ENCODE results near the gene EHBP1L1. TPM values are rescaled to one million over a fixed set of nuclear protein-coding genes. Genes with fewer than 3 reads are reported as not detected.

Gene EHBP1L1
- total RNA-seq, 1 experiment from 2014 or later, result 126 TPM

DNA sequence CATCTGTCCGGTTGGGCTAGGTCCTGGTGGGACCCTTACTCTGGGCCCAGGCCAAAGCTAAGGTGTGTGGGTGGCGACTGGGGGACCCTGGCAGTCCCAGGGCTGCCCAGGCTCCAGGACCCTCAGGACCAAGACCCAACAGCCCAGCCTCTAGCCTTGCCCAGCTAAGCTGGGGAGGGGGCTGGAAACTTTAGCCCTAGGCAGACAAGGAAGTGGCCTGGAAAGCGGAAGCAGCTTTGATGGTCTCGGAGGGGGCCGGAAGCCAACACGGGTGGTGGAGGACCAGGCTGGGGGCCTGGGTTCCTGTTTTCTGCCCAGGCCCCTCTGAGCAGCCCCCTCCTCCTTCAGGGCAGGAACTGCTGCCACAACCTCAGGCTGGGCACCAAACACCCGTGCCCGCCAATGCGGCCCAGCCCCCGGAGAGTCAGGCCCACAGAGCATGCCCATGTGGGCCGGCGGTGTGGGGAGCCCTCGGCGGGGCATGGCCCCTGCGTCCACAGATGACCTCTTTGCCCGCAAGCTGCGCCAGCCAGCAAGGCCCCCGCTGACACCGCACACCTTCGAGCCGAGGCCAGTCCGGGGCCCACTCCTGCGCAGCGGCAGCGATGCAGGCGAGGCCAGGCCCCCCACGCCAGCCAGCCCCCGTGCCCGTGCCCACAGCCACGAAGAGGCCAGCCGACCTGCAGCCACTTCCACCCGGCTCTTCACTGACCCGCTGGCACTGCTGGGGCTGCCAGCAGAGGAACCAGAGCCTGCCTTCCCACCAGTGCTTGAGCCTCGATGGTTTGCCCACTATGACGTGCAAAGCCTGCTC is 64.8 kb downstream of the EHBP1L1 start:
- Histone ChIP-seq H3K9ac (ENCODE audit: low read length) (no peak overlapping the region), H3K27ac (ENCODE audit: low read length) (no peak overlapping the region), H3K4me3 (ENCODE audit: low read length) (no peak overlapping the region), H3K9me2 (replicated peaks; ENCODE audit: low read length) (no peaks in the 10 kb centered on the region), H3K27me3 (ENCODE audit: low read length) (no peaks in the 10 kb centered on the region), H3K4me1 (ENCODE audit: insufficient read depth, low read length) (peaks cover 7% of the 10 kb centered on the region), H3K4me2 (ENCODE audit: low read length) (no peak overlapping the region), H3K79me2 (ENCODE audit: low read length) (no peaks in the 10 kb centered on the region), H3K9me3 (ENCODE audit: low read length) (no peaks in the 10 kb centered on the region), H4K20me1 (ENCODE audit: low read length) (no peaks in the 10 kb centered on the region), H2AFZ (ENCODE audit: low read length) (no peak overlapping the region), H3F3A (ENCODE audit: low read length, unreplicated experiment) (peaks cover 7% of the 10 kb centered on the region), H3K36me3 (ENCODE audit: low read depth, low read length) (peaks cover 15% of the 10 kb centered on the region)
- ChIA-PET POLR2A (ENCODE audit: unreplicated experiment) (no interaction called here), CTCF (no interaction called here)
- no TSS peak for BruUV-seq (replicated peaks)
- intact Hi-C loops (cut with micrococcal nuclease), result no loop called here
- no peak for ATAC-seq
- no peak for DNase-seq
- no peak for TF ChIP-seq EZH2 (IDR thresholded peaks at IDR 0.05; ENCODE audit: low read length, unreplicated experiment)
- TF ChIP-seq EZH2phosphoT487 (IDR thresholded peaks at IDR 0.05; ENCODE audit: borderline replicate concordance, low read length), result no peak

DNA sequence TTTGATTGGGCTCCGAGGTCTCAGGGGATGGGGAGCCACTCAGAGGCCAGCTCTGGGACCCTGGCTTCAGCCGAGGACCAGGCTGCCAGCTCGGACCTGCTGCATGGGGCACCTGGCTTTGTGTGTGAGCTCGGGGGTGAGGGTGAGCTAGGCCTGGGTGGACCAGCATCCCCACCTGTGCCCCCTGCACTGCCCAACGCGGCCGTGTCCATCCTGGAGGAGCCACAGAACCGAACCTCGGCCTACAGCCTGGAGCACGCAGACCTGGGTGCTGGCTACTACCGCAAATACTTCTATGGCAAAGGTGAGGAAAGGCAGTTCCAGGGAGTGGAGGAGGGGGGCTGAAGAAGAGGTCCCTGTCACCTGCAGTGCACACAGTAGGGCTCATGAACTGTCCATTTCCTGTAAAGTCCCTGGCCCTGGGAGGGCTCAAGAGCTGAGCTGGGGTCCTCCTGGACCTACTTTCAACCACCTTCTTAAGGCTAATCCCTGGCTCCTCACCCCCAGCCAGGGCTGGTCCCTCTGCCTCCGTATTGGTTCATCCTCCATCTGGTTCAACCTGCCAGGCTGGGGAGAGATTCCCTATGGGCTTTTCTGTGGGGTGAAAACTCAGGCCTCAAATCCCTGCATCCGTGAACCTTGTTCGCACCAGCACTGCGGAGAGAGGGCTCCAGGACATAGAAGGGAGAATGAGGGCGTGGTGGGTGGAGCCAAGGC is 65.6 kb downstream of the EHBP1L1 start:
- no TSS peak for BruUV-seq (replicated peaks)
- no peak overlapping the region for H3K4me3 ChIP-seq (ENCODE audit: low read length)

More for the DNA sequence above, 65.6 kb downstream of the EHBP1L1 start:
- Histone ChIP-seq H2AFZ (ENCODE audit: low read length) (no peak overlapping the region), H3K9me3 (ENCODE audit: low read length) (no peaks in the 10 kb centered on the region), H3K9ac (ENCODE audit: low read length) (no peak overlapping the region), H4K20me1 (ENCODE audit: low read length) (no peaks in the 10 kb centered on the region), H3K27ac (ENCODE audit: low read length) (no peak overlapping the region), H3K4me2 (ENCODE audit: low read length) (no peak overlapping the region), H3K4me1 (ENCODE audit: insufficient read depth, low read length) (peaks cover 7% of the 10 kb centered on the region), H3F3A (ENCODE audit: low read length, unreplicated experiment) (peaks cover 7% of the 10 kb centered on the region), H3K27me3 (ENCODE audit: low read length) (no peaks in the 10 kb centered on the region), H3K36me3 (ENCODE audit: low read depth, low read length) (peaks cover 7% of the 10 kb centered on the region), H3K79me2 (ENCODE audit: low read length) (no peaks in the 10 kb centered on the region), H3K9me2 (replicated peaks; ENCODE audit: low read length) (no peaks in the 10 kb centered on the region)
- ChIA-PET POLR2A (ENCODE audit: unreplicated experiment) (no interaction called here), CTCF (no interaction called here)
- TF ChIP-seq EZH2phosphoT487 (IDR thresholded peaks at IDR 0.05; ENCODE audit: borderline replicate concordance, low read length) (no peak), EZH2 (IDR thresholded peaks at IDR 0.05; ENCODE audit: low read length, unreplicated experiment) (no peak)
- TF ChIP-seq, protein P1, sequence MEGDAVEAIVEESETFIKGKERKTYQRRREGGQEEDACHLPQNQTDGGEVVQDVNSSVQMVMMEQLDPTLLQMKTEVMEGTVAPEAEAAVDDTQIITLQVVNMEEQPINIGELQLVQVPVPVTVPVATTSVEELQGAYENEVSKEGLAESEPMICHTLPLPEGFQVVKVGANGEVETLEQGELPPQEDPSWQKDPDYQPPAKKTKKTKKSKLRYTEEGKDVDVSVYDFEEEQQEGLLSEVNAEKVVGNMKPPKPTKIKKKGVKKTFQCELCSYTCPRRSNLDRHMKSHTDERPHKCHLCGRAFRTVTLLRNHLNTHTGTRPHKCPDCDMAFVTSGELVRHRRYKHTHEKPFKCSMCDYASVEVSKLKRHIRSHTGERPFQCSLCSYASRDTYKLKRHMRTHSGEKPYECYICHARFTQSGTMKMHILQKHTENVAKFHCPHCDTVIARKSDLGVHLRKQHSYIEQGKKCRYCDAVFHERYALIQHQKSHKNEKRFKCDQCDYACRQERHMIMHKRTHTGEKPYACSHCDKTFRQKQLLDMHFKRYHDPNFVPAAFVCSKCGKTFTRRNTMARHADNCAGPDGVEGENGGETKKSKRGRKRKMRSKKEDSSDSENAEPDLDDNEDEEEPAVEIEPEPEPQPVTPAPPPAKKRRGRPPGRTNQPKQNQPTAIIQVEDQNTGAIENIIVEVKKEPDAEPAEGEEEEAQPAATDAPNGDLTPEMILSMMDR (conservative IDR thresholded peaks at IDR 0.05; ENCODE audit: low read depth, low read length), result no peak
- DNase-seq (no peak), ATAC-seq (no peak)
- intact Hi-C loops (cut with micrococcal nuclease), result no loop called here

Small RNA genes within 50 kb of the gene (microRNA-seq; reads per million reads assigned to microRNA genes)
- 1.0 reads per million for gene MIR4690 (ENCODE audit: unreplicated experiment)

Other genes with a start within 250 kb of the EHBP1L1 start
- 45.8 and 63.1 TPM in 2 replicates for gene DPF2, start 242.2 kb upstream of the EHBP1L1 start, total RNA-seq (2014; rRNA removed)
- 1.3 and 1.6 TPM in 2 replicates for gene TIGD3, start 221.3 kb upstream of the EHBP1L1 start, total RNA-seq (2014; rRNA removed)
- 12.7 and 13.1 TPM in 2 replicates for gene SLC25A45, start 193.4 kb upstream of the EHBP1L1 start, total RNA-seq (2014; rRNA removed)
- 68.3 and 93.2 TPM in 2 replicates for gene FRMD8, start 189.4 kb upstream of the EHBP1L1 start, total RNA-seq (2014; rRNA removed)
- 47.9 and 96.6 TPM in 2 replicates for gene NEAT1, start 153.3 kb upstream of the EHBP1L1 start, total RNA-seq (2014; rRNA removed)
- 1,345 and 2,062 TPM in 2 replicates for gene MALAT1, start 77.0 kb upstream of the EHBP1L1 start, total RNA-seq (2014; rRNA removed)
- gene SCYL1, start 51.0 kb upstream of the EHBP1L1 start, total RNA-seq (2014; rRNA removed), result 201 and 262 TPM in 2 replicates
- gene LTBP3, start 17.7 kb upstream of the EHBP1L1 start, total RNA-seq (2014; rRNA removed), result 197 and 233 TPM in 2 replicates
- gene ZNRD2, start 5.6 kb upstream of the EHBP1L1 start, total RNA-seq (2014; rRNA removed), result 126 and 206 TPM in 2 replicates
- 76.3 and 87.7 TPM in 2 replicates for gene FAM89B, start 3.5 kb upstream of the EHBP1L1 start, total RNA-seq (2014; rRNA removed)
- gene KCNK7, start 19.7 kb downstream of the EHBP1L1 start, total RNA-seq (2014; rRNA removed), result 0.58 and 0.69 TPM in 2 replicates
- 80.1 and 106 TPM in 2 replicates for gene MAP3K11, start 38.2 kb downstream of the EHBP1L1 start, total RNA-seq (2014; rRNA removed)
- gene PCNX3, start 39.7 kb downstream of the EHBP1L1 start, total RNA-seq (2014; rRNA removed), result 53.6 and 69.9 TPM in 2 replicates
- gene SIPA1, start 62.0 kb downstream of the EHBP1L1 start, total RNA-seq (2014; rRNA removed), result 113 and 161 TPM in 2 replicates
- 70.3 and 84.2 TPM in 2 replicates for gene RELA, start 86.9 kb downstream of the EHBP1L1 start, total RNA-seq (2014; rRNA removed)
- gene KAT5, start 136.2 kb downstream of the EHBP1L1 start, total RNA-seq (2014; rRNA removed), result 74.9 and 83.9 TPM in 2 replicates
- 96.2 and 172 TPM in 2 replicates for gene RNASEH2C, start 144.7 kb downstream of the EHBP1L1 start, total RNA-seq (2014; rRNA removed)
- gene AP5B1, start 204.9 kb downstream of the EHBP1L1 start, total RNA-seq (2014; rRNA removed), result 24.2 and 31.4 TPM in 2 replicates
- 17.1 and 18.1 TPM in 2 replicates for gene OVOL1, start 211.0 kb downstream of the EHBP1L1 start, total RNA-seq (2014; rRNA removed)